Neural crest cell (in vitro differentiated cells): ENCODE measurements around the gene FER1L5. TPM values are rescaled to one million over a fixed set of nuclear protein-coding genes. Genes with fewer than 3 reads are reported as not detected.

ENCODE experiments used
- DNase-seq: peaks from one replicate; pipeline ENCODE4 v3.0.0; 2021; ENCODE audit warnings: low read depth, mixed read lengths, low spot score
- H3K27ac Mint-ChIP-seq: one replicate; pipeline ENCODE4 v1.8.0; 2021; ENCODE audit warnings: mild to moderate bottlenecking, mixed read lengths; ENCODE audit not compliant: unreplicated experiment
- H3K27me3 Mint-ChIP-seq: 2 replicates; pipeline ENCODE4 v1.8.0; 2021; ENCODE audit warnings: low read depth, mild to moderate bottlenecking, mixed read lengths
- H3K36me3 Mint-ChIP-seq: 2 replicates; pipeline ENCODE4 v1.8.0; 2021; ENCODE audit warnings: low read depth, mild to moderate bottlenecking, mixed read lengths
- H3K4me1 Mint-ChIP-seq: 2 replicates; pipeline ENCODE4 v1.8.0; 2021; ENCODE audit warnings: mixed read lengths
- H3K4me3 Mint-ChIP-seq: one replicate; pipeline ENCODE4 v1.8.0; 2021; ENCODE audit warnings: mild to moderate bottlenecking, mixed read lengths
- H3K9me3 Mint-ChIP-seq: 2 replicates; pipeline ENCODE4 v1.8.0; 2021; ENCODE audit warnings: mixed read lengths
- CTCF ChIP-seq: fragments of 200-600 bp; sonication (generic); conservative IDR thresholded peaks from 2 replicates; pipeline ENCODE4 v1.5.0; 2021; ENCODE audit warnings: antibody characterized with exemption, mild to moderate bottlenecking
- total RNA-seq: library from RNA; stranded (reverse); gene quantifications from 2 replicates; pipeline ENCODE4 v1.2.1, GENCODE V29; 2021

The FER1L5 gene
- total RNA-seq, 1 donor from 2014 or later, result 0.89 TPM

GRCh38 chr2:96616535-96616934 is 26.0 kb upstream of the FER1L5 start:
- H3K4me1 Mint-ChIP-seq, result no peaks in the 10 kb centered on the region
- H3K9me3 Mint-ChIP-seq, result no peaks in the 10 kb centered on the region
- DNase-seq, result no peak
- peaks cover 7% of the 10 kb centered on the region for H3K36me3 Mint-ChIP-seq
- H3K4me3 Mint-ChIP-seq, result no peak overlapping the region
- H3K27me3 Mint-ChIP-seq, result no peaks in the 10 kb centered on the region
- TF ChIP-seq CTCF, result no peak
- peak overlapping the region; percentile 43 for H3K27ac Mint-ChIP-seq

- Mint-ChIP-seq H3K27ac (no peak overlapping the region), H3K4me1 (no peaks in the 10 kb centered on the region), H3K4me3 (no peak overlapping the region), H3K36me3 (peaks cover 5% of the 10 kb centered on the region), H3K27me3 (no peaks in the 10 kb centered on the region), H3K9me3 (no peaks in the 10 kb centered on the region)
- no peak for TF ChIP-seq CTCF
- no peak for DNase-seq
These were observed 25.6 kb upstream of the FER1L5 start for GRCh38 chr2:96617012-96617411.

- Mint-ChIP-seq H3K9me3 (no peaks in the 10 kb centered on the region), H3K27ac (no peak overlapping the region), H3K27me3 (no peaks in the 10 kb centered on the region), H3K4me1 (no peaks in the 10 kb centered on the region), H3K36me3 (no peaks in the 10 kb centered on the region), H3K4me3 (no peak overlapping the region)
- no peak for TF ChIP-seq CTCF
- DNase-seq, result no peak
These were observed 23.8 kb upstream of the FER1L5 start for GRCh38 chr2:96618596-96619283.

GRCh38 chr2:96622544-96622943 is 20.0 kb upstream of the FER1L5 start:
- no peak for DNase-seq
- Mint-ChIP-seq H3K27ac (no peak overlapping the region), H3K27me3 (no peaks in the 10 kb centered on the region), H3K9me3 (no peaks in the 10 kb centered on the region), H3K4me3 (no peak overlapping the region), H3K36me3 (no peaks in the 10 kb centered on the region), H3K4me1 (peaks cover 8% of the 10 kb centered on the region)
- no peak for TF ChIP-seq CTCF

GRCh38 chr2:96623116-96623515 is 19.4 kb upstream of the FER1L5 start:
- no peak for DNase-seq
- H3K4me3 Mint-ChIP-seq, result no peak overlapping the region
- peaks cover 8% of the 10 kb centered on the region for H3K4me1 Mint-ChIP-seq
- no peaks in the 10 kb centered on the region for H3K9me3 Mint-ChIP-seq
- no peak for TF ChIP-seq CTCF
- no peak overlapping the region for H3K27ac Mint-ChIP-seq
- H3K27me3 Mint-ChIP-seq, result no peaks in the 10 kb centered on the region
- H3K36me3 Mint-ChIP-seq, result no peaks in the 10 kb centered on the region
